Measurements from ENCODE around the gene ECEL1.

DNA sequence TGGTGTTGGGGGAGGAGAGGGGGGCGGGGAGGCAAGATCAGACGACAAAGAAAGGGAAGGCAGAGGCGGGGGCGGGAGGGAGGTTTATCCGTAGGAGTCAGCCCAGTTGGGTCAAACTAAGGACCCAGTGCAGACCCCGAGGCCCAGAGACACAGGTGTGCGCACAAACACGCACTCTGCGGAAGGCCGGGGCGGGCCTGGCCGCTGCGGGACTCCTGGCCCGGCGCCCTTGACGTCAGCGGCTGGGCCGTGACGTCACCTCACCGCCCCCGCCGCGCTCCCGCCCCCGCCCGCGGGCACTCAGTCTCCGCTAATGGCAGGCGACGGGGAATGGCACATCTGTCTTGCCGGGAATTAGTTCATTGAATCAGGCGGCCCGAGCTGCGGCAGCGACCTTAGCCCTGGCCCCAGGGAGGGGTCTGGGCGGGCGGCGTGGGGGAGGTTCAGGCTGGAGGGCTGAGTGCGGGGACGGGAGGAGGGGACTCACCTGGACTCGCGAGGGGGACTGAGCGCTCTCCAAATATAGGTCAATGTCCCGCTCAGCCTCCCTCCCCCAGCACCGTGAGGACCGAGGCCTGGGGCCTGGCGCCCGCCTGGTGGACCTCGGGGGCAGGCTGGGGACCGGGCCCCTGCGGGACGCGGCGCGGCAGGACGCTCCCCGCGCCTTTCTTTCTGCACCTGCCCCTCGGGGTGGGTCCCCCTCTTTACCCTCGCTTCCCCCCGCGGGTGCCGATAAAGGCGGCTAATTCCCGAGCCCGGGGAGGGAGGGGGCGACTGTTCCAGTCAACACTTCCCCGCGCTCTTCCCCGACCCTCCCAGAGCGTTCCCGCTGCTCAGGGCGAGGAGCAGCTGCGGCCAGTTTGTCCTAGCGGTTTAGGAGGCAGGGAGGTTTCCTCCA lies 15.5 kb upstream of the ECEL1 start:
- TF ChIP-seq, protein P1, sequence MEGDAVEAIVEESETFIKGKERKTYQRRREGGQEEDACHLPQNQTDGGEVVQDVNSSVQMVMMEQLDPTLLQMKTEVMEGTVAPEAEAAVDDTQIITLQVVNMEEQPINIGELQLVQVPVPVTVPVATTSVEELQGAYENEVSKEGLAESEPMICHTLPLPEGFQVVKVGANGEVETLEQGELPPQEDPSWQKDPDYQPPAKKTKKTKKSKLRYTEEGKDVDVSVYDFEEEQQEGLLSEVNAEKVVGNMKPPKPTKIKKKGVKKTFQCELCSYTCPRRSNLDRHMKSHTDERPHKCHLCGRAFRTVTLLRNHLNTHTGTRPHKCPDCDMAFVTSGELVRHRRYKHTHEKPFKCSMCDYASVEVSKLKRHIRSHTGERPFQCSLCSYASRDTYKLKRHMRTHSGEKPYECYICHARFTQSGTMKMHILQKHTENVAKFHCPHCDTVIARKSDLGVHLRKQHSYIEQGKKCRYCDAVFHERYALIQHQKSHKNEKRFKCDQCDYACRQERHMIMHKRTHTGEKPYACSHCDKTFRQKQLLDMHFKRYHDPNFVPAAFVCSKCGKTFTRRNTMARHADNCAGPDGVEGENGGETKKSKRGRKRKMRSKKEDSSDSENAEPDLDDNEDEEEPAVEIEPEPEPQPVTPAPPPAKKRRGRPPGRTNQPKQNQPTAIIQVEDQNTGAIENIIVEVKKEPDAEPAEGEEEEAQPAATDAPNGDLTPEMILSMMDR (IDR thresholded peaks at IDR 0.05), result no peak
- TF ChIP-seq POLR2A (IDR thresholded peaks at IDR 0.05), result no peak
